ENCODE measurements around the gene PRUNE2. TPM values are rescaled to one million over a fixed set of nuclear protein-coding genes. Genes with fewer than 3 reads are reported as not detected.

Gene PRUNE2
- total RNA-seq, 4 donors from 2014 or later = 67.6 to 105 (median 95.6) TPM

- no peaks in the 10 kb centered on the region for H3K9me3 ChIP-seq
- H3K4me3 ChIP-seq = no peak overlapping the region
- no peak overlapping the region for H3K27ac ChIP-seq
- H3K36me3 ChIP-seq = peaks cover 0 to 6% (median 0%) of the 10 kb centered on the region in 4 donors
- no peaks in the 10 kb centered on the region for H3K27me3 ChIP-seq
- in situ Hi-C loops (cut with MboI; ENCODE audit: low pct_ligation_motif_present in 1 of 4, low pct_unique_long_range_greater_than_20kb in 1 of 4, low sequenced_read_pairs in 3 of 4) = no loop called here
- intact Hi-C loops (cut with DNase I; ENCODE audit: low total_unique reads) = no loop called here
- DNase-seq = no peak
- 80 to 83% methylated on average over 3 to 4 of the region's 4 CpGs for WGBS, 2 donors (ENCODE audit: low coverage in 1 of 2)
- TF ChIP-seq POLR2AphosphoS5 (IDR thresholded peaks at IDR 0.05) (no peak), POLR2A (IDR thresholded peaks at IDR 0.05) (no peak), CTCF (IDR thresholded peaks at IDR 0.05) (no peak), EP300 (IDR thresholded peaks at IDR 0.05; ENCODE audit: low read depth) (no peak)
- H3K4me1 ChIP-seq = peaks cover 0 to 2% (median 0%) of the 10 kb centered on the region in 4 donors
These were observed 276.5 kb downstream of the PRUNE2 start for GRCh38 chr9:76629205-76629990.

- Histone ChIP-seq H3K4me1 (peaks cover 0 to 3% (median 0%) of the 10 kb centered on the region in 4 donors), H3K27me3 (no peaks in the 10 kb centered on the region), H3K36me3 (peaks cover 0 to 6% (median 0%) of the 10 kb centered on the region in 4 donors), H3K4me3 (no peak overlapping the region), H3K9me3 (no peaks in the 10 kb centered on the region), H3K27ac (no peak overlapping the region)
- in situ Hi-C loops (cut with MboI; ENCODE audit: low pct_ligation_motif_present in 1 of 4, low pct_unique_long_range_greater_than_20kb in 1 of 4, low sequenced_read_pairs in 3 of 4) (no loop called here), intact Hi-C loops (cut with DNase I; ENCODE audit: low total_unique reads) (no loop called here)
- 92 to 100% methylated on average over 5 of the region's 5 CpGs for WGBS, 2 donors (ENCODE audit: low coverage in 1 of 2)
- no peak for DNase-seq
- TF ChIP-seq CTCF (IDR thresholded peaks at IDR 0.05) = no peak
- no peak for TF ChIP-seq POLR2AphosphoS5 (IDR thresholded peaks at IDR 0.05)
- no peak for TF ChIP-seq POLR2A (IDR thresholded peaks at IDR 0.05)
- no peak for TF ChIP-seq EP300 (IDR thresholded peaks at IDR 0.05; ENCODE audit: low read depth)
These were observed 277.8 kb downstream of the PRUNE2 start for GRCh38 chr9:76628155-76628554.

GRCh38 chr9:76626980-76627379 lies 278.9 kb downstream of the PRUNE2 start:
- peaks cover 0 to 6% (median 0%) of the 10 kb centered on the region in 4 donors for H3K36me3 ChIP-seq
- no peak for DNase-seq
- H3K27me3 ChIP-seq = no peaks in the 10 kb centered on the region
- no peaks in the 10 kb centered on the region for H3K9me3 ChIP-seq
- no peak overlapping the region for H3K4me3 ChIP-seq
- TF ChIP-seq POLR2AphosphoS5 (IDR thresholded peaks at IDR 0.05) (no peak), CTCF (IDR thresholded peaks at IDR 0.05) (no peak), POLR2A (IDR thresholded peaks at IDR 0.05) (no peak), EP300 (IDR thresholded peaks at IDR 0.05; ENCODE audit: low read depth) (no peak)
- in situ Hi-C loops (cut with MboI; ENCODE audit: low pct_ligation_motif_present in 1 of 4, low pct_unique_long_range_greater_than_20kb in 1 of 4, low sequenced_read_pairs in 3 of 4) (no loop called here), intact Hi-C loops (cut with DNase I; ENCODE audit: low total_unique reads) (no loop called here)
- 70 to 73% methylated on average over 7 of the region's 7 CpGs for WGBS, 2 donors (ENCODE audit: low coverage in 1 of 2)
- H3K4me1 ChIP-seq = peaks cover 0 to 3% (median 0%) of the 10 kb centered on the region in 4 donors
- no peak overlapping the region for H3K27ac ChIP-seq

GRCh38 chr9:76626141-76626540 lies 279.8 kb downstream of the PRUNE2 start:
- H3K4me1 ChIP-seq = peaks cover 0 to 3% (median 0%) of the 10 kb centered on the region in 4 donors
- H3K4me3 ChIP-seq = no peak overlapping the region
- H3K27ac ChIP-seq = no peak overlapping the region
- no peak for DNase-seq
- peaks cover 0 to 6% (median 0%) of the 10 kb centered on the region in 4 donors for H3K36me3 ChIP-seq
- 68 to 71% methylated on average over 1 of the region's 1 CpG for WGBS, 2 donors (ENCODE audit: low coverage in 1 of 2)
- TF ChIP-seq CTCF (IDR thresholded peaks at IDR 0.05) (no peak), POLR2AphosphoS5 (IDR thresholded peaks at IDR 0.05) (no peak), POLR2A (IDR thresholded peaks at IDR 0.05) (no peak), EP300 (IDR thresholded peaks at IDR 0.05; ENCODE audit: low read depth) (no peak)
- H3K9me3 ChIP-seq = no peaks in the 10 kb centered on the region
- in situ Hi-C loops (cut with MboI; ENCODE audit: low pct_ligation_motif_present in 1 of 4, low pct_unique_long_range_greater_than_20kb in 1 of 4, low sequenced_read_pairs in 3 of 4) (no loop called here), intact Hi-C loops (cut with DNase I; ENCODE audit: low total_unique reads) (no loop called here)
- no peaks in the 10 kb centered on the region for H3K27me3 ChIP-seq

All from transverse colon (tissue), 4 donors.